ENCODE results near the gene MAP3K14.

The MAP3K14 gene

GRCh38 chr17:45338023-45338781, 21.4 kb upstream of the MAP3K14 start:
- DNase-seq, result no peak

- no peak for DNase-seq
Observed at GRCh38 chr17:45336390-45337182, 19.8 kb upstream of the MAP3K14 start.

GRCh38 chr17:45335721-45336120, 18.9 kb upstream of the MAP3K14 start:
- DNase-seq, result no peak

- DNase-seq, result no peak
Observed at GRCh38 chr17:45334701-45335677, 18.2 kb upstream of the MAP3K14 start.

- peak; percentile 94 for DNase-seq
Observed at GRCh38 chr17:45334231-45334630, 17.4 kb upstream of the MAP3K14 start.

- no peak for DNase-seq
Observed at GRCh38 chr17:45333702-45334092, 16.9 kb upstream of the MAP3K14 start.

- DNase-seq, result no peak
Observed at GRCh38 chr17:45332989-45333701, 16.3 kb upstream of the MAP3K14 start.

- DNase-seq, result no peak
Observed at GRCh38 chr17:45332505-45332904, 15.7 kb upstream of the MAP3K14 start.

- DNase-seq, result no peak
Observed at GRCh38 chr17:45326626-45327025, 9.8 kb upstream of the MAP3K14 start.

- DNase-seq, result no peak
Observed at GRCh38 chr17:45325810-45326209, 9.0 kb upstream of the MAP3K14 start.

- no peak for DNase-seq
Observed at GRCh38 chr17:45324336-45324735, 7.5 kb upstream of the MAP3K14 start.

- DNase-seq, result no peak
Observed at GRCh38 chr17:45322168-45322567, 5.3 kb upstream of the MAP3K14 start.

GRCh38 chr17:45320931-45321461, 4.2 kb upstream of the MAP3K14 start:
- DNase-seq, result no peak

- DNase-seq, result no peak
Observed at GRCh38 chr17:45320349-45320930, 3.6 kb upstream of the MAP3K14 start.

GRCh38 chr17:45319239-45319703, 2.5 kb upstream of the MAP3K14 start:
- no peak for DNase-seq

- no peak for DNase-seq
Observed at GRCh38 chr17:45318561-45319230, 1.9 kb upstream of the MAP3K14 start.

GRCh38 chr17:45317111-45317928, 500 bp upstream of the MAP3K14 start:
- DNase-seq, result peak; percentile 100

- no peak for DNase-seq
Observed at GRCh38 chr17:45315648-45316433, 979 bp downstream of the MAP3K14 start.

Measured in NCI-H2081 treated with DMSO at 0.1 percent for 48 hours (cell line).